HFFc6 (cell line): ENCODE results near the gene FEM1B. TPM values are rescaled to one million over a fixed set of nuclear protein-coding genes. Genes with fewer than 3 reads are reported as not detected.
A peak's percentile ranks its signal among the peaks of the same experiment; 100 is the strongest.

Source experiments
- DNase-seq: peaks from one replicate; pipeline ENCODE4 v3.0.0-alpha.2; 2018
- H3K27ac Mint-ChIP-seq: 2 replicates; pipeline ENCODE4 v1.8.0; 2020; ENCODE audit warnings: mild to moderate bottlenecking, mixed read lengths
- H3K27me3 Mint-ChIP-seq: 2 replicates; pipeline ENCODE4 v1.8.0; 2021; ENCODE audit warnings: mild to moderate bottlenecking, moderate library complexity, mixed read lengths; ENCODE audit not compliant: insufficient read depth
- H3K36me3 Mint-ChIP-seq: 2 replicates; pipeline ENCODE4 v1.8.0; 2021; ENCODE audit warnings: low read depth, mixed read lengths
- H3K4me1 Mint-ChIP-seq: 2 replicates; pipeline ENCODE4 v1.8.0; 2020; ENCODE audit warnings: low read depth, mixed read lengths
- H3K4me3 Mint-ChIP-seq: 2 replicates; pipeline ENCODE4 v1.8.0; 2020; ENCODE audit warnings: mild to moderate bottlenecking, moderate library complexity, mixed read lengths
- H3K9me3 Mint-ChIP-seq: 2 replicates; pipeline ENCODE4 v1.8.0; 2020; ENCODE audit warnings: mild to moderate bottlenecking, mixed read lengths
- long read RNA-seq: library from polyadenylated mRNA; unstranded; transcript quantifications from one replicate; pipeline ENCODE4 v2.0.0, GENCODE V29; 2019
- total RNA-seq, 6 experiments: library from RNA; stranded (reverse); fragmentation: NEBNext Ultra II Directional; extraction: Animal tissue kit (Norgen Biotek cat#: 25700); gene quantifications; 2 replicates in 1 of 6; 3 replicates in 5 of 6; pipeline ENCODE4 v1.2.3, GENCODE V29; 2021
- TF ChIP-seq, protein P1 (sequence below): fragments of 200-600 bp; sonication (generic); IDR thresholded peaks from 2 replicates; pipeline ENCODE4 v1.5.0; 2021; ENCODE audit warnings: antibody characterized with exemption, mild to moderate bottlenecking

FEM1B gene
- total RNA-seq: 10 to 100 TPM; 30.7 to 38.0 (median 32.7) TPM
- long read RNA-seq, full-length matches to known transcripts: 2 of 9 reads
- long read RNA-seq, partial matches to known transcripts: 0 of 9 reads
- long read RNA-seq, other reads (novel, unspliced or antisense): 7 of 9 reads

DNA sequence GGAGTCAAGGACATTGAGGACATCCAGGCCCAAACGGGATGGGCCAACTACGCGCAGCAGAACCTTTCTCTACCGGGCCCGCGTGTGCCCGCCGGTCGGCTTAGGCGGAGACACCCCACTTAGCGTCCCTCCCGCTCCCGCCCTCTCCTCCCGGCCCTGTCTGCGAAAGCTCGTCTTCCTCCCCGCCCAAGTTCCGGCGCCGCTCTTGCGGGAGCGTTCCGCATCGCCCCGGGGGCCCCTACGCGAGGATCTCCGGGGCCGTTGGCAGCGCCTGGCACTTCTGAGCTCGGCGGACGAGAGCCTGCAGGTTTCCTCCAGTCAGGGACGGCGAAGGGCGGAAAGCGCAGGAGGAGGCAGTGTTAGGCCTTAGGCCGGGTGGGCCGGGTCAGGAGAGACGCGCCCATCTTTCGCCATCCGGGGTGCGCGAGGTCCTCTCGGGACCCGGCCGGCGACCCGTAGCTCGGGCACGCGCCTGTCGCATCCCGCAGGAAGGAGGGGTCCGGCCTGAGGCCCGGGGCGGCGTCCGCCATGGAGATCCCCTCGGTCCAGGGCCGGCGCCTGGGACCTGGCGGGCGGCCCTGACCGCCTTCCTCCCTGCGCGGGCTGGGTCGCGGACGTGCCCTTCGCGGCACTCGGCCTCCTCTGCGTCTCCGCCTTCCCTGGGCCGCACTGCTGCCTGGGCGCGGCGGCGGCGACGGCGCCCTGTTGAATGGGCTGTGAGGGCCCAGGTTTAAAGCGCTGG lies at the start of gene FEM1B:
Gene FEM1B, plus strand, starts transcription at position 143 of the 742 bp plus-strand sequence. CDS start 673 bp downstream, outside the sequence.
- Mint-ChIP-seq H3K27me3 (no peaks in the 10 kb centered on the region; the same call in 1 of the 2 replicates), H3K27ac (peak within 1 kb of the TSS; percentile 97), H3K9me3 (no peaks in the 10 kb centered on the region), H3K4me3 (peak within 1 kb of the TSS; percentile 96), H3K36me3 (peaks cover 22% of the 10 kb centered on the region), H3K4me1 (peaks cover 76% of the 10 kb centered on the region)
- peak; percentile 82 for DNase-seq
- TF ChIP-seq, protein P1, sequence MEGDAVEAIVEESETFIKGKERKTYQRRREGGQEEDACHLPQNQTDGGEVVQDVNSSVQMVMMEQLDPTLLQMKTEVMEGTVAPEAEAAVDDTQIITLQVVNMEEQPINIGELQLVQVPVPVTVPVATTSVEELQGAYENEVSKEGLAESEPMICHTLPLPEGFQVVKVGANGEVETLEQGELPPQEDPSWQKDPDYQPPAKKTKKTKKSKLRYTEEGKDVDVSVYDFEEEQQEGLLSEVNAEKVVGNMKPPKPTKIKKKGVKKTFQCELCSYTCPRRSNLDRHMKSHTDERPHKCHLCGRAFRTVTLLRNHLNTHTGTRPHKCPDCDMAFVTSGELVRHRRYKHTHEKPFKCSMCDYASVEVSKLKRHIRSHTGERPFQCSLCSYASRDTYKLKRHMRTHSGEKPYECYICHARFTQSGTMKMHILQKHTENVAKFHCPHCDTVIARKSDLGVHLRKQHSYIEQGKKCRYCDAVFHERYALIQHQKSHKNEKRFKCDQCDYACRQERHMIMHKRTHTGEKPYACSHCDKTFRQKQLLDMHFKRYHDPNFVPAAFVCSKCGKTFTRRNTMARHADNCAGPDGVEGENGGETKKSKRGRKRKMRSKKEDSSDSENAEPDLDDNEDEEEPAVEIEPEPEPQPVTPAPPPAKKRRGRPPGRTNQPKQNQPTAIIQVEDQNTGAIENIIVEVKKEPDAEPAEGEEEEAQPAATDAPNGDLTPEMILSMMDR: peak; percentile 66; the same call in 1 of the 2 replicates

DNA sequence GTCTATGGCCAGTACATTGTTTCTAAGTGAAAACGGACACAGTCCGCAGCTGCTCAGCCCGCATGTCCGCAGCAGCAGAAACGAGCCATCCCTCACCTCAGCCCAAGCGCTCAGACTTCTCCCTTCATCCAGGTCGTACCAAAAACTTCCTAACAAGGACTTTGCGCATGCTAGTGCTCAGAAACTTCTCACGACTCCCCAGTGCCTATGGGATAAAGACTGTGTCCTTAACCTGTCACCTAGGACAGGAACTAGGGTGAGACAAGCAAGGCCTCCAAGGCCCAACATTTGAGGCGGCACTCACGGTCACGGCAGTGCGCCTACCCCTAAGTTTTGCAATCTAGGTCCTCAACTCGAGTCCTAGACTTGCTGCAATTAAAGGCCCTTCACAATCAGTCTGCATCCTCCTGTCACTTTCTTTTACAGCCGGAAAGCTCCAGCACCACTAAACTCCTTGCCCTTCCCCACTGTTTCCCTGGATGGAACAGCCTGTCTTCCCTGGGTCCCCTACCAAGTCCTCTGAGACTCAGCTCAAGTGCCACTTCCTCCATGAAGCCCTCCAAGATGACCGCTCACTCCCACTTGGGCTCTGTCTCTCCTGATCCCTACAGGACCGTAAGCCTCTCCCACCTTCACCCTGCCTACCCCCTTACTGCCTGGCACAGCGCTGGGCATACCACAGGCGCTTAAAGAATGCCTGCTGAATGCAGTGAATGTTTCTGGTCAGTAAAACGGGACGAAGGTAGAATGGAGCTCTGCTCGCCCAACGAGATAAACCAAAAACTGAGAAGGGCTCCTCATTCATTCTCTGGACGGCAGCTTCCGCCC lies 49.2 kb upstream of the FEM1B start:
- H3K4me1 Mint-ChIP-seq: peaks cover 41% of the 10 kb centered on the region
- no peaks in the 10 kb centered on the region for H3K9me3 Mint-ChIP-seq
- TF ChIP-seq, protein P1: no peak
- H3K27ac Mint-ChIP-seq: peak overlapping the region; percentile 82
- peak overlapping the region; percentile 96 for H3K4me3 Mint-ChIP-seq
- peaks cover 8% of the 10 kb centered on the region; the same call in 1 of the 2 replicates for H3K36me3 Mint-ChIP-seq
- no peak for DNase-seq
- no peaks in the 10 kb centered on the region; the same call in 1 of the 2 replicates for H3K27me3 Mint-ChIP-seq

DNA sequence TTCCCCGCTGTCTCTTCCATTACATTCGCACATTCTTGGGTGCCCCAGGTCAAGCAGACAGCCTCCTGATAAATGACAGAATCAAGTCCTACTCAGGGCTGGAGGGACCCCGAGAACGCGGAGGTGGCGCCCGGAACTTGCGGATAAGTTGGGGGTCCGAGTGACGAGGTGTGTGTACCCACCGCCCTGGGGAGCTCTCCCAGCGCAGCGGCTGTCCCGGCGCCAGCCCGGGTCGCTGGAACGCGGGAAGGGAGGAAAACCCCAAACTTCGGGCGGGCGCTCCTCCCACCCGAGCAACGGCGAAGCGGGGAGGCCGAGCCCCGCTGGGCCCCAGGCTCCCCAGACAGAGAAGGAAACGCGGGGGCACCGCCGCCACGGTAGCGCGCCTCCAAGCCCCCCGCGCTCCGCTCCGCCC lies 48.6 kb upstream of the FEM1B start:
- TF ChIP-seq, protein P1: no peak
- no peaks in the 10 kb centered on the region; the same call in 1 of the 2 replicates for H3K27me3 Mint-ChIP-seq
- peaks cover 7% of the 10 kb centered on the region; the same call in 1 of the 2 replicates for H3K36me3 Mint-ChIP-seq
- no peaks in the 10 kb centered on the region for H3K9me3 Mint-ChIP-seq
- peak overlapping the region; percentile 96 for H3K4me3 Mint-ChIP-seq
- DNase-seq: no peak
- H3K27ac Mint-ChIP-seq: peak overlapping the region; percentile 82
- peaks cover 41% of the 10 kb centered on the region for H3K4me1 Mint-ChIP-seq

DNA sequence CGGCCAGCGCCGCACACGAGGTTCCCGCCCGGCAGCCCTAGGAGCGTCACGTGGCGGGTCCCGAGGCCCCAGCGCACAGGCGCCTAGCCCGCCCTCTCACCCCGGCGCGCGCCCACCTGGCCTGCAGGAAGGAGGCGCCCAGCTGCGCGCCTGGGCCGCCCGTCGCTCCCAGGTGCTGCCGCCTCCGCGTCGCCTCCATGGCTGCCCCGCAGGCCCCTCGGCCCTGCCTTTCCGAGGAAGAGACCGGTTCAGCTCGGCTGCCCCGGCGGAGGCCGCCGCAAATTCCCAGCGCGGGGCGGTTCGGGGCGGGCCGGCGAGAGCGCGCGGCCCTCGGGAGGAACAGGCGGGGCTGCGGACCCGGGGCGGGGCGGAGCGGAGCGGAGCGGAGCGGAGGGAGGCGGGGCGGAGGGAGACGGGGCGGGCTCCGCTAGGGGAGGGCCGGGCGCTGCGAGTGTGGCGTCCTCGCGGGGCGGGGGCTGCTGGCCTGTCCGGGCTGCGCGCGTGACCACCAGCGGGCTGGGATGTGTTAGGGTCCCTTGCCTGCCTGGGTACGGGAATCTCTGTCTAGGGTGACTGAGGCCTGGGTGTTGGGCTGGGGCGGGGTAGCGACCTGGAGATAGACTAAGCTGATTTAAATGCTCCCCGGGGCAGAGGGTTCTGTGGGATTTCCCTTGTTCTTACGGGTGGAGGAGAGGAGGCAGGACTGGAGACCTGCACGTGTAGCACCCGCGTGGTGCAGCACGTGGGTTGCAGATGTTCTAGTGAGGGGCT lies 48.0 kb upstream of the FEM1B start, which contains the start of gene CLN6:
Gene CLN6, minus strand, starts transcription at position 343 of the 771 bp plus-strand sequence. Its CDS starts 144 bp downstream, at position 199.
- TF ChIP-seq, protein P1: no peak
- H3K36me3 Mint-ChIP-seq: peaks cover 5% of the 10 kb centered on the region; the same call in 1 of the 2 replicates
- peaks cover under 1% of the 10 kb centered on the region for H3K27me3 Mint-ChIP-seq
- H3K4me3 Mint-ChIP-seq: peak within 1 kb of the TSS; percentile 96
- DNase-seq: peak; percentile 62
- H3K4me1 Mint-ChIP-seq: peaks cover 40% of the 10 kb centered on the region
- no peaks in the 10 kb centered on the region for H3K9me3 Mint-ChIP-seq
- H3K27ac Mint-ChIP-seq: peak within 1 kb of the TSS; percentile 92
